ENCODE data around the gene CEP131.

CEP131 gene

GRCh38 chr17:81143717-81144422, 78.9 kb downstream of the CEP131 start:
- DNase-seq, result no peak

- no peak for DNase-seq
Measured at GRCh38 chr17:81143200-81143527, 79.6 kb downstream of the CEP131 start.

GRCh38 chr17:81142301-81143199, 80.2 kb downstream of the CEP131 start:
- peak; percentile 64 for DNase-seq

- no peak for DNase-seq
Measured at GRCh38 chr17:81140695-81141094, 82.1 kb downstream of the CEP131 start.

DNA sequence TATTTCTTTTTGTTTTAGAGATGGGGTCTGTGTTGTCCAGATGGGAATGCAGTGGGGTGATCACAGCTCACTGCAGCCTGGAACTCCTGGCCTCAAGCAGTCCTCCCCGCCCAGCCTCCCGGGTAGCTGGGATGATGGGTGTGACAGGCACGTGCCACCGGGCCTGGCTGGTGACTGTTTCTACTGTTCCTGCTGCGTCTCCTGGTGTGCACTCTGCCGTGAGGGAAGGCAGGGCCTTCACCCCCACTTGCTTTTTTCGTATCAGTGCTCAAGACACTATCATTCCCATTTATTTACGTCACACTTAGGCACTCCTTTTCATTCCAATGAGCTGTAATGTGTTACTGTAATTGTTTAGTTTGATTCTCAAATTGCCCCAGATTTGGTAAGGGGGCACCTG, 82.7 kb downstream of the CEP131 start:
- no peak for DNase-seq
